ENCODE data around the gene RELA. TPM values are rescaled to one million over a fixed set of nuclear protein-coding genes. Genes with fewer than 3 reads are reported as not detected.
A peak's percentile ranks its signal among the peaks of the same experiment; 100 is the strongest.

The RELA gene
- total and polyA plus RNA-seq, 2 of the 13 experiments (the other 11 are each of a cell fraction or from before 2014, with no cell fraction given): 21.4 to 40.5 TPM

- TF ChIP-seq TMF1 (CRISPR knock-in tag; IDR thresholded peaks at IDR 0.05; ENCODE audit: low read depth) (peak; percentile 77; the same call in 1 of the 2 replicates), ZNF761 (CRISPR knock-in tag; conservative IDR thresholded peaks at IDR 0.05) (peak; percentile 85; the same call in 1 of the 2 replicates), ZNF562 (CRISPR knock-in tag; IDR thresholded peaks at IDR 0.05; ENCODE audit: borderline replicate concordance) (no peak), ATF5 (CRISPR knock-in tag; IDR thresholded peaks at IDR 0.05; ENCODE audit: low read depth) (no peak), ZNF556 (CRISPR knock-in tag; IDR thresholded peaks at IDR 0.05; ENCODE audit: borderline replicate concordance) (peak; percentile 79), ZBTB21 (CRISPR knock-in tag; IDR thresholded peaks at IDR 0.05) (no peak), PHB2 (IDR thresholded peaks at IDR 0.05; ENCODE audit: partially characterized antibody) (no peak), ZBTB26 (CRISPR knock-in tag; IDR thresholded peaks at IDR 0.05; ENCODE audit: borderline replicate concordance) (no peak), ZNF180 (CRISPR knock-in tag; IDR thresholded peaks at IDR 0.05; ENCODE audit: borderline replicate concordance, low read depth) (no peak)
These were observed at the start of gene RELA (continued) for GRCh38 chr11:65662799-65663638.

All from HepG2 (cell line).